Panc1 (cell line): ENCODE data around the gene CHST13. TPM values are rescaled to one million over a fixed set of nuclear protein-coding genes. Genes with fewer than 3 reads are reported as not detected.

Experiments
- ATAC-seq: fragments of 200-7000 bp; cut with Tn5 transposase; 2 replicates; pipeline ENCODE4 v1.9.1; 2020; ENCODE audit warnings: mild to moderate bottlenecking, moderate library complexity
- BruUV-seq: library from RNA; stranded (reverse); fragments of 400-500 nt; replicated peaks from 2 replicates; lab custom pipeline; 2021; lab: Mats Ljungman, UMichigan
- CTCF ChIA-PET: fragments of 300-600 bp; sonication (Branson Sonifier 250); formaldehyde crosslinking; loops from one replicate; lab custom pipeline; 2022; ENCODE audit warnings: antibody characterized with exemption; lab: Charles Lee
- POLR2A ChIA-PET: fragments of 300-600 bp; sonication (Branson Sonifier 250); formaldehyde crosslinking; loops from one replicate; lab custom pipeline; 2022; ENCODE audit warnings: antibody characterized with exemption; lab: Charles Lee
- DNase-seq: peaks from one replicate; pipeline ENCODE4 v3.0.0-alpha.2; 2010; ENCODE audit warnings: low read depth, low spot score
- H3K27ac ChIP-seq: 2 replicates; pipeline ENCODE4 v1.5.1; 2011; ENCODE audit warnings: mild to moderate bottlenecking, low read length, inconsistent platforms
- H3K27me3 ChIP-seq: fragments of 200-500 bp; sonication (Bioruptor generic); 2 replicates; pipeline ENCODE4 v1.6.0; 2014; ENCODE audit warnings: low read length, inconsistent platforms; ENCODE audit not compliant: control insufficient read depth, insufficient read depth
- H3K36me3 ChIP-seq: fragments of 200-500 bp; sonication (Bioruptor generic); 2 replicates; pipeline ENCODE4 v1.5.1; 2014; ENCODE audit warnings: inconsistent platforms, mild to moderate bottlenecking, low read length, moderate library complexity; ENCODE audit not compliant: control insufficient read depth, insufficient read depth
- H3K4me1 ChIP-seq: 2 replicates; pipeline ENCODE4 v1.5.1; 2011; ENCODE audit warnings: inconsistent platforms, mild to moderate bottlenecking, low read length, moderate library complexity; ENCODE audit not compliant: control insufficient read depth, insufficient read depth
- H3K4me3 ChIP-seq, 2 experiments: 2 replicates each; pipeline ENCODE4 v1.5.1; 2011 to 2012; ENCODE audit warnings: low read depth in 2 of 2, low read length in 2 of 2, mild to moderate bottlenecking in 2 of 2, inconsistent platforms in 1 of 2, moderate library complexity in 1 of 2
- H3K9me3 ChIP-seq: fragments of 200-500 bp; sonication (Bioruptor generic); 2 replicates; pipeline ENCODE4 v1.5.1; 2014; ENCODE audit warnings: low read depth, mild to moderate bottlenecking, inconsistent platforms, low read length, moderate library complexity; ENCODE audit not compliant: control insufficient read depth, insufficient read depth
- POLR2AphosphoS5 ChIP-seq: IDR thresholded peaks from 2 replicates; pipeline ENCODE4 v1.6.1; 2012; ENCODE audit warnings: mild to moderate bottlenecking, low read depth, low read length, moderate library complexity
- SIN3A ChIP-seq: IDR thresholded peaks from 2 replicates; pipeline ENCODE4 v1.6.1; 2012; ENCODE audit warnings: low read depth, mild to moderate bottlenecking, low read length, moderate library complexity, borderline replicate concordance; ENCODE audit not compliant: insufficient read depth
- TCF7L2 ChIP-seq: IDR thresholded peaks from 2 replicates; pipeline ENCODE4 v1.6.1; 2011; ENCODE audit warnings: mild to moderate bottlenecking, low read depth, low read length, inconsistent platforms
- in situ Hi-C: cut with HindIII; loops from 2 replicates; pipeline ENCODE4 v1.10.0; 2016; ENCODE audit warnings: low sequenced_read_pairs, low pct_unique_long_range_greater_than_20kb
- intact Hi-C: fragments of 100-400 bp; cut with micrococcal nuclease; formaldehyde crosslinking; loops from one replicate; pipeline ENCODE4 v1.10.0; 2022; ENCODE audit not compliant: unreplicated experiment
- total RNA-seq: library from RNA; stranded (reverse); gene quantifications from one replicate; pipeline ENCODE4 v1.2.1, GENCODE V29; 2021; ENCODE audit not compliant: unreplicated experiment
- TF ChIP-seq, protein P1 (sequence below), 2 experiments: IDR thresholded peaks; 2 replicates each; pipeline ENCODE4 v1.6.1; 2011 to 2012; ENCODE audit warnings: low read depth in 2 of 2, control low read depth in 1 of 2, low read length in 1 of 2, mild to moderate bottlenecking in 1 of 2, moderate library complexity in 1 of 2; ENCODE audit not compliant: insufficient read depth in 1 of 2
- TF ChIP-seq, protein P2 (sequence below): fragments of 450-650 bp; IDR thresholded peaks from 2 replicates; pipeline ENCODE4 v1.5.1; 2017; ENCODE audit warnings: mild to moderate bottlenecking

CHST13 gene
- total RNA-seq, 1 experiment from 2014 or later: 0.64 TPM

DNA sequence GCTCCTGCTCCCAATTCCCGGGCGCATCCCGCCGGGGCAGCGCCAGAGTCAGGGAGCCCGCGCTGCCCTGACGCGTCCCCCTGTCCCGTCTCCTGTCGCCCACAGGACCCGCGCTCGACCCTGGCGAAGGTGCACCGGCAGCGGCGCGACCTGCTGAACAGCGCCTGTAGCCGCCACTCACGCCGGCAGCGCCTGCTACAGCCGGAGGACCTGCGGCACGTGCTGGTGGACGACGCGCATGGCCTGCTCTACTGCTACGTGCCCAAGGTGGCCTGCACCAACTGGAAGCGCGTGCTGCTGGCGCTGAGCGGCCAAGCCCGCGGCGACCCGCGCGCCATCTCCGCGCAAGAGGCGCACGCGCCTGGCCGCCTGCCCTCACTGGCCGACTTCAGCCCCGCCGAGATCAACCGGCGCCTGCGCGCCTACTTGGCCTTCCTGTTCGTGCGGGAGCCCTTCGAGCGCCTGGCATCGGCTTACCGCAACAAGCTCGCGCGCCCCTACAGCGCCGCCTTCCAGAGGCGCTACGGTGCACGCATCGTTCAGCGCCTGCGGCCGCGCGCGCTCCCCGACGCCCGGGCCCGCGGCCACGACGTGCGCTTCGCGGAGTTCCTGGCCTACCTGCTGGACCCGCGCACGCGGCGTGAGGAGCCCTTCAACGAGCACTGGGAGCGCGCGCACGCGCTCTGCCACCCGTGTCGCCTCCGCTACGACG lies 17.8 kb downstream of the CHST13 start:
- Histone ChIP-seq H3K4me1 (peaks cover 6% of the 10 kb centered on the region; the same call in 1 of the 2 replicates), H3K27ac (no peak overlapping the region), H3K9me3 (no peaks in the 10 kb centered on the region), H3K36me3 (no peaks in the 10 kb centered on the region), H3K4me3 (no peak overlapping the region), H3K27me3 (no peaks in the 10 kb centered on the region; the same call in 1 of the 2 replicates)
- intact Hi-C loops (no loop called here), in situ Hi-C loops (no loop called here)
- BruUV-seq: no TSS peak
- ChIA-PET CTCF (no interaction called here), POLR2A (no interaction called here)
- DNase-seq: no peak
- no peak for ATAC-seq
- TF ChIP-seq, protein P1, sequence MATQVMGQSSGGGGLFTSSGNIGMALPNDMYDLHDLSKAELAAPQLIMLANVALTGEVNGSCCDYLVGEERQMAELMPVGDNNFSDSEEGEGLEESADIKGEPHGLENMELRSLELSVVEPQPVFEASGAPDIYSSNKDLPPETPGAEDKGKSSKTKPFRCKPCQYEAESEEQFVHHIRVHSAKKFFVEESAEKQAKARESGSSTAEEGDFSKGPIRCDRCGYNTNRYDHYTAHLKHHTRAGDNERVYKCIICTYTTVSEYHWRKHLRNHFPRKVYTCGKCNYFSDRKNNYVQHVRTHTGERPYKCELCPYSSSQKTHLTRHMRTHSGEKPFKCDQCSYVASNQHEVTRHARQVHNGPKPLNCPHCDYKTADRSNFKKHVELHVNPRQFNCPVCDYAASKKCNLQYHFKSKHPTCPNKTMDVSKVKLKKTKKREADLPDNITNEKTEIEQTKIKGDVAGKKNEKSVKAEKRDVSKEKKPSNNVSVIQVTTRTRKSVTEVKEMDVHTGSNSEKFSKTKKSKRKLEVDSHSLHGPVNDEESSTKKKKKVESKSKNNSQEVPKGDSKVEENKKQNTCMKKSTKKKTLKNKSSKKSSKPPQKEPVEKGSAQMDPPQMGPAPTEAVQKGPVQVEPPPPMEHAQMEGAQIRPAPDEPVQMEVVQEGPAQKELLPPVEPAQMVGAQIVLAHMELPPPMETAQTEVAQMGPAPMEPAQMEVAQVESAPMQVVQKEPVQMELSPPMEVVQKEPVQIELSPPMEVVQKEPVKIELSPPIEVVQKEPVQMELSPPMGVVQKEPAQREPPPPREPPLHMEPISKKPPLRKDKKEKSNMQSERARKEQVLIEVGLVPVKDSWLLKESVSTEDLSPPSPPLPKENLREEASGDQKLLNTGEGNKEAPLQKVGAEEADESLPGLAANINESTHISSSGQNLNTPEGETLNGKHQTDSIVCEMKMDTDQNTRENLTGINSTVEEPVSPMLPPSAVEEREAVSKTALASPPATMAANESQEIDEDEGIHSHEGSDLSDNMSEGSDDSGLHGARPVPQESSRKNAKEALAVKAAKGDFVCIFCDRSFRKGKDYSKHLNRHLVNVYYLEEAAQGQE (IDR thresholded peaks at IDR 0.05; ENCODE audit: insufficient read depth in 1 of 2, low read depth in 2 of 2, low read length in 1 of 2): no peak
- TF ChIP-seq TCF7L2: no peak
- TF ChIP-seq POLR2AphosphoS5: no peak
- no peak for TF ChIP-seq SIN3A
- TF ChIP-seq, protein P2, sequence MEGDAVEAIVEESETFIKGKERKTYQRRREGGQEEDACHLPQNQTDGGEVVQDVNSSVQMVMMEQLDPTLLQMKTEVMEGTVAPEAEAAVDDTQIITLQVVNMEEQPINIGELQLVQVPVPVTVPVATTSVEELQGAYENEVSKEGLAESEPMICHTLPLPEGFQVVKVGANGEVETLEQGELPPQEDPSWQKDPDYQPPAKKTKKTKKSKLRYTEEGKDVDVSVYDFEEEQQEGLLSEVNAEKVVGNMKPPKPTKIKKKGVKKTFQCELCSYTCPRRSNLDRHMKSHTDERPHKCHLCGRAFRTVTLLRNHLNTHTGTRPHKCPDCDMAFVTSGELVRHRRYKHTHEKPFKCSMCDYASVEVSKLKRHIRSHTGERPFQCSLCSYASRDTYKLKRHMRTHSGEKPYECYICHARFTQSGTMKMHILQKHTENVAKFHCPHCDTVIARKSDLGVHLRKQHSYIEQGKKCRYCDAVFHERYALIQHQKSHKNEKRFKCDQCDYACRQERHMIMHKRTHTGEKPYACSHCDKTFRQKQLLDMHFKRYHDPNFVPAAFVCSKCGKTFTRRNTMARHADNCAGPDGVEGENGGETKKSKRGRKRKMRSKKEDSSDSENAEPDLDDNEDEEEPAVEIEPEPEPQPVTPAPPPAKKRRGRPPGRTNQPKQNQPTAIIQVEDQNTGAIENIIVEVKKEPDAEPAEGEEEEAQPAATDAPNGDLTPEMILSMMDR: no peak

DNA sequence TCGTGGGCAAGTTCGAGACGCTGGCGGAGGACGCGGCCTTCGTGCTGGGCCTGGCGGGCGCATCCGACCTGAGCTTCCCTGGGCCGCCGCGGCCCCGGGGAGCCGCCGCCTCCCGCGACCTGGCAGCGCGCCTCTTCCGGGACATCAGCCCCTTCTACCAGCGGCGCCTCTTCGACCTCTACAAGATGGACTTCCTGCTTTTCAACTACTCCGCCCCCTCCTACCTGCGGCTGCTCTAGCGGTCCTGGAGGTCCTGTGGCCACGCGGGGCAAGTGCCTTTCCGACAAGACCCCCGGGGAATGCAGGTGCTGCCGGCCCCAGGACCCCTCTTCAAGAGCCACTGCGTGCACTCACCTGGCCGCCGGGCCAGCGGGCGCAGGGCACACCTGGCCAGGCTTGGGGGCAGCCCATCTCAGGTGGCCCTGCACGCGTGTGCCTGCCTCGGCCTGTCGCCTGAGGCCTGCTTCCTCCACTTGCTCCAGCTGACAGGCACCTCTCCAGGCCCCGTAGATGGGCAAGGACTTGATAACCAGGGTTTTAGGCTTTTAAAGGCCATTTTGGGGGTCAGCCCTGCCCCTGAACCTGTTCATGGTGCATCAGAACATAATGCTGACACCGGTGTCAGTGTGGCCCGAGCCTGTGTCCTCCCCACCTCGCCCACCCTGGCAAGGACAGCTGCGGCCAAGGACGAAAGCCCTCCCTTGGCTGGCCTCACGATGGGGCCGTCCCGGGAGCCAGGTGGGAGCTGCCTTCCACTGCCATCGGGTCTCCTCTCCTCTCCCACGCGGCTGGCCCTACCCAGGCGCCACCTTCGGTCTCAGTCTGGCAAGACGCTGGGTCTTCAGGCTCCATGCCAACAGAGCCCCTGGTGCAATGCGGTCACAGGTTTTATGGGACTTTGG lies 18.6 kb downstream of the CHST13 start:
- Histone ChIP-seq H3K27me3 (no peaks in the 10 kb centered on the region; the same call in 1 of the 2 replicates), H3K9me3 (no peaks in the 10 kb centered on the region), H3K4me3 (no peak overlapping the region), H3K27ac (no peak overlapping the region), H3K4me1 (peaks cover 6% of the 10 kb centered on the region; the same call in 1 of the 2 replicates), H3K36me3 (no peaks in the 10 kb centered on the region)
- DNase-seq (no peak), ATAC-seq (no peak)
- in situ Hi-C loops (no loop called here), intact Hi-C loops (no loop called here)
- CTCF ChIA-PET: no interaction called here
- POLR2A ChIA-PET: no interaction called here
- BruUV-seq: no TSS peak
- TF ChIP-seq SIN3A: no peak
- TF ChIP-seq, protein P1 (IDR thresholded peaks at IDR 0.05; ENCODE audit: insufficient read depth in 1 of 2, low read depth in 2 of 2, low read length in 1 of 2): no peak
- TF ChIP-seq, protein P2: no peak
- no peak for TF ChIP-seq POLR2AphosphoS5
- no peak for TF ChIP-seq TCF7L2
